ENCODE results near the gene LFNG. TPM values are rescaled to one million over a fixed set of nuclear protein-coding genes. Genes with fewer than 3 reads are reported as not detected.

LFNG gene
- total RNA-seq, 1 donor from 2014 or later, result 10.6 TPM

- H3K27me3 Mint-ChIP-seq, result peaks cover 19% of the 10 kb centered on the region
- DNase-seq (ENCODE audit: low spot score, unreplicated experiment), result no peak
- H3K27ac Mint-ChIP-seq, result no peak overlapping the region
- no peak for TF ChIP-seq CTCF (IDR thresholded peaks at IDR 0.05; ENCODE audit: unreplicated experiment)
- H3K9me3 Mint-ChIP-seq (ENCODE audit: low read depth), result no peaks in the 10 kb centered on the region
- H3K36me3 Mint-ChIP-seq (ENCODE audit: insufficient read depth), result no peaks in the 10 kb centered on the region
- H3K4me1 Mint-ChIP-seq (ENCODE audit: low read depth), result peaks cover 22% of the 10 kb centered on the region
- no peak overlapping the region for H3K4me3 Mint-ChIP-seq (ENCODE audit: low read depth)
Observed at GRCh38 chr7:2523461-2523936, 3.9 kb downstream of the LFNG start.

GRCh38 chr7:2523941-2524807 is 4.6 kb downstream of the LFNG start:
- peaks cover 22% of the 10 kb centered on the region for H3K4me1 Mint-ChIP-seq (ENCODE audit: low read depth)
- DNase-seq (ENCODE audit: low spot score, unreplicated experiment), result peak; percentile 38
- H3K36me3 Mint-ChIP-seq (ENCODE audit: insufficient read depth), result no peaks in the 10 kb centered on the region
- no peak for TF ChIP-seq CTCF (IDR thresholded peaks at IDR 0.05; ENCODE audit: unreplicated experiment)
- no peaks in the 10 kb centered on the region for H3K9me3 Mint-ChIP-seq (ENCODE audit: low read depth)
- H3K27me3 Mint-ChIP-seq, result peaks cover 19% of the 10 kb centered on the region
- no peak overlapping the region for H3K4me3 Mint-ChIP-seq (ENCODE audit: low read depth)
- H3K27ac Mint-ChIP-seq, result peak overlapping the region; percentile 59

DNA sequence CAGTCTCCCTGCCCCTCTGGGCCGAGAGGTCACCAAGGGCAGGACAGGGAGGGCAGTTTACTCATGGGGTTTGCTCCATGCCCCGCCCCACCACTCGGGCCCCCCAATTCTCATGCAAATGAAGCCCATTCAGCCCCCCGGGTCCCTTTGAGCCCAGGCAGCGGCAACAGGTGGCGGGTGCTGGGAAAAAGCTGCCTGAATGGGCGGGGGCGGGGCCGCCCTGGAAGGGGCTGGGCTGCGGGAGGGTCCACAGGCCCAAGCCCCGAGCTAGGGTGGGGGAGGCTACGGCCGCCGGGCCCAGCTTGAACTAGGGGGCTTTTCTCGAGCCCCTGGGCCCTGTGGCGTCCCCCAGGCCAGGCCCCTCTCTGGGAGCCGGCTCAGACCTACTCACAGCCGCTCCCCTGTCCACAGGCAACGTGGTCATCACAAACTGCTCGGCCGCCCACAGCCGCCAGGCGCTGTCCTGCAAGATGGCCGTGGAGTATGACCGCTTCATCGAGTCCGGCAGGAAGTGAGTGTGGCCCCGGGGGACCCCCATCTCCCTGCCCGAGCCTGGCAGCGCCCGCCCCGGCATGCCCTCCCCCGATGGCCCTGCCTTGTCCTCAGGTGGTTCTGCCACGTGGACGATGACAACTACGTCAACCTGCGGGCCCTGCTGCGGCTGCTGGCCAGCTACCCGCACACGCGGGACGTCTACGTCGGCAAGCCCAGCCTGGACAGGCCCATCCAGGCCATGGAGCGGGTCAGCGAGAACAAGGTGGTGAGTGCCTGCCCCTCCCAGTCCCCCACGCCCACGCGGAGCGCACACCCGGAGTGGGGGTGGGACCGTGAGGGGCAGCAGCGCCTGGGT is 5.5 kb downstream of the LFNG start:
- no peak overlapping the region for H3K27ac Mint-ChIP-seq
- no peak for DNase-seq (ENCODE audit: low spot score, unreplicated experiment)
- no peaks in the 10 kb centered on the region for H3K36me3 Mint-ChIP-seq (ENCODE audit: insufficient read depth)

DNA sequence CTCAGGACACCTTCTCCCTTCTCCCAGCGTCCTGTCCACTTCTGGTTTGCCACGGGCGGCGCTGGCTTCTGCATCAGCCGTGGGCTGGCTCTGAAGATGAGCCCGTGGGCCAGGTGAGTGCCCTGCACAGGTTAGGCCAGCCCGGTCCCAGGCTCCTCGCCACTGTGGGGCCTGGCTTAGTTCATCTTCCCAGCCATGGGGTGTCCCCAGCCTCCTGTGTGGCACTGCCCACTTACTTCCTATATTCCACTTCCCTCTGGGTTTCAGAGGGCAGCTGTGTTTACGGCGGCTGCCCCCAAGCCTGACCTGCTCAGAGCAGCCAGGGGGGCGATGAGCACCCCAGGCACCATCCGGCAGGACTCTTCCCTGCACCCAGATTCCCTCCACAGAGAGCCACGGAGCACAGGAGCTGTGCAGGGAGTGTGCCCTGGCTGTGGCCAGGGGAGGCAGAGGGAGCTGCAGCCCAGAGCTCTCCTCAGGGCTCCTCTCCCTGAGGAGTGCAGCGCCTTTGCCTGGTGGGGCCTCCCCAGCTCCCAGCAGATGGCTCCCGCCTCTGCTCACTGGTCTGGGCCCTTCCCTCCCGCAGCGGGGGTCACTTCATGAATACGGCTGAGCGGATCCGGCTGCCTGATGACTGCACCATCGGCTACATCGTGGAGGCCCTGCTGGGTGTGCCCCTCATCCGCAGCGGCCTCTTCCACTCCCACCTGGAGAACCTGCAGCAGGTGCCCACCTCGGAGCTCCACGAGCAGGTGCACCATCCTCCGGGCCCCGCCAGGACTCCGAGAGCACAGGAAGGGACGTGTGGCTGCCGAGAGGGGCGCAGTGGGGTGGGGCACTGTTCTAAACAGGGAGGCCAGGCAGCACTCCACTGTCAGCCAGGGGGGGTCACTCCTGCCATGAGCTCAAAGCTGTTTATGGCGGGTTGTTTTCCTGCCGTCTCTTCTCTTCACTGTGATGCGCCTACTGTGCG is 6.4 kb downstream of the LFNG start:
- no peak for TF ChIP-seq CTCF (IDR thresholded peaks at IDR 0.05; ENCODE audit: unreplicated experiment)
- Mint-ChIP-seq H3K36me3 (ENCODE audit: insufficient read depth) (no peaks in the 10 kb centered on the region), H3K27ac (peak overlapping the region; percentile 81), H3K4me3 (ENCODE audit: low read depth) (no peak overlapping the region), H3K9me3 (ENCODE audit: low read depth) (no peaks in the 10 kb centered on the region), H3K4me1 (ENCODE audit: low read depth) (peaks cover 16% of the 10 kb centered on the region), H3K27me3 (peaks cover 10% of the 10 kb centered on the region)
- no peak for DNase-seq (ENCODE audit: low spot score, unreplicated experiment)

More for the DNA sequence above, 5.5 kb downstream of the LFNG start:
- Mint-ChIP-seq H3K4me1 (ENCODE audit: low read depth) (peaks cover 22% of the 10 kb centered on the region), H3K4me3 (ENCODE audit: low read depth) (no peak overlapping the region), H3K27me3 (peaks cover 19% of the 10 kb centered on the region), H3K9me3 (ENCODE audit: low read depth) (no peaks in the 10 kb centered on the region)
- TF ChIP-seq CTCF (IDR thresholded peaks at IDR 0.05; ENCODE audit: unreplicated experiment), result no peak
